NCI-H187 (cell line): Measurements from ENCODE around the gene ATP5MC2.
"Not testable (repeated sequence)": the region's sequence is repeated elsewhere in the genome, so short reads cannot be mapped to it uniquely, and the experiment has no call there.

Source experiments
- DNase-seq, 2 experiments: peaks; one replicate each; lab custom pipeline; 2025; lab: John Stamatoyannopoulos, UW

The ATP5MC2 gene

GRCh38 chr12:53694756-53695151 is 18.9 kb upstream of the ATP5MC2 start:
- DNase-seq, result no peak

GRCh38 chr12:53688134-53688533 is 12.3 kb upstream of the ATP5MC2 start:
- DNase-seq, result no peak

GRCh38 chr12:53686436-53686835 is 10.6 kb upstream of the ATP5MC2 start:
- no peak for DNase-seq

- no peak for DNase-seq
These were observed 8.9 kb upstream of the ATP5MC2 start for GRCh38 chr12:53684654-53685220.

- DNase-seq, result no peak
These were observed 8.1 kb upstream of the ATP5MC2 start for GRCh38 chr12:53683983-53684382.

GRCh38 chr12:53683494-53683893 is 7.6 kb upstream of the ATP5MC2 start:
- DNase-seq, result no peak

- not testable (repeated sequence) for DNase-seq
These were observed 4.2 kb upstream of the ATP5MC2 start for GRCh38 chr12:53680061-53680460.

GRCh38 chr12:53677800-53678148 is 1.9 kb upstream of the ATP5MC2 start:
- no peak for DNase-seq

GRCh38 chr12:53677016-53677799 is 1.3 kb upstream of the ATP5MC2 start:
- peak in 1 of 2 experiments; percentile 79 for DNase-seq

- peak in 1 of 2 experiments; percentile 64 for DNase-seq
These were observed 753 bp upstream of the ATP5MC2 start for GRCh38 chr12:53676656-53677015.

GRCh38 chr12:53674977-53675700 is 744 bp downstream of the ATP5MC2 start:
- no peak for DNase-seq

- no peak for DNase-seq
These were observed 4.9 kb downstream of the ATP5MC2 start for GRCh38 chr12:53670971-53671370.

- DNase-seq, result no peak
These were observed 5.6 kb downstream of the ATP5MC2 start for GRCh38 chr12:53670308-53670707.

GRCh38 chr12:53667080-53667479 is 8.8 kb downstream of the ATP5MC2 start:
- DNase-seq, result no peak

GRCh38 chr12:53664936-53665335 is 10.9 kb downstream of the ATP5MC2 start:
- no peak for DNase-seq

- no peak for DNase-seq
These were observed 11.7 kb downstream of the ATP5MC2 start for GRCh38 chr12:53664191-53664590.

- DNase-seq, result no peak
These were observed 15.8 kb downstream of the ATP5MC2 start for GRCh38 chr12:53660041-53660440.

- DNase-seq, result no peak
These were observed 16.3 kb downstream of the ATP5MC2 start for GRCh38 chr12:53659571-53659981.

- DNase-seq, result no peak
These were observed 16.8 kb downstream of the ATP5MC2 start for GRCh38 chr12:53659011-53659551.

- DNase-seq, result no peak
These were observed 18.8 kb downstream of the ATP5MC2 start for GRCh38 chr12:53657041-53657440.

- DNase-seq, result no peak
These were observed 22.3 kb downstream of the ATP5MC2 start for GRCh38 chr12:53653595-53653994.

GRCh38 chr12:53652366-53652765 is 23.5 kb downstream of the ATP5MC2 start:
- no peak for DNase-seq

- DNase-seq, result no peak
These were observed 24.1 kb downstream of the ATP5MC2 start for GRCh38 chr12:53651737-53652136.
